Colonic mucosa (tissue), 4 donors: ENCODE measurements around the gene ZSWIM6. TPM values are rescaled to one million over a fixed set of nuclear protein-coding genes. Genes with fewer than 3 reads are reported as not detected.

Source experiments
- DNase-seq: peaks from one replicate; pipeline ENCODE4 v3.0.0-alpha.2; 2020
- H3K27ac ChIP-seq: fragments of 200-600 bp; one replicate; pipeline ENCODE4 v1.8.0; 2021
- H3K27me3 ChIP-seq: fragments of 200-600 bp; one replicate; pipeline ENCODE4 v1.8.0; 2021
- H3K36me3 ChIP-seq: fragments of 200-600 bp; one replicate; pipeline ENCODE4 v1.8.0; 2021
- H3K4me1 ChIP-seq: fragments of 200-600 bp; one replicate; pipeline ENCODE4 v1.8.0; 2021; ENCODE audit warnings: mild to moderate bottlenecking
- H3K4me3 ChIP-seq: fragments of 200-600 bp; one replicate; pipeline ENCODE4 v1.8.0; 2021
- H3K9ac ChIP-seq, 2 donors: one replicate each; pipeline ENCODE4 v1.7.0; 2013; ENCODE audit warnings: control low read depth in 2 of 2, low read depth in 2 of 2, low read length in 2 of 2
- H3K9me3 ChIP-seq: fragments of 200-600 bp; one replicate; pipeline ENCODE4 v1.8.0; 2021
- CTCF ChIP-seq: fragments of 200-600 bp; IDR thresholded peaks from one replicate; pipeline ENCODE4 v1.8.0; 2022; ENCODE audit warnings: antibody characterized with exemption, mild to moderate bottlenecking
- intact Hi-C: fragments of 100-400 bp; cut with DNase I; formaldehyde crosslinking; loops from one replicate; pipeline ENCODE4 v1.14.1; 2022
- total RNA-seq, 2 donors: library from RNA; stranded (reverse); fragmentation: NEBNext Ultra II Directional in 1 of 2; extraction: Animal tissue kit (Norgen Biotek cat#: 25700) in 1 of 2; gene quantifications; one replicate each; pipeline ENCODE4 v1.2.1, GENCODE V29; 2021
- donor health status: healthy.
- donor health status: DM: no; HTN: no; CAD: no.
- donor health status: DM: no; HTN: no; CAD: no.

ZSWIM6 gene
- total RNA-seq, 2 donors from 2014 or later = 16.4 to 24.5 TPM

DNA sequence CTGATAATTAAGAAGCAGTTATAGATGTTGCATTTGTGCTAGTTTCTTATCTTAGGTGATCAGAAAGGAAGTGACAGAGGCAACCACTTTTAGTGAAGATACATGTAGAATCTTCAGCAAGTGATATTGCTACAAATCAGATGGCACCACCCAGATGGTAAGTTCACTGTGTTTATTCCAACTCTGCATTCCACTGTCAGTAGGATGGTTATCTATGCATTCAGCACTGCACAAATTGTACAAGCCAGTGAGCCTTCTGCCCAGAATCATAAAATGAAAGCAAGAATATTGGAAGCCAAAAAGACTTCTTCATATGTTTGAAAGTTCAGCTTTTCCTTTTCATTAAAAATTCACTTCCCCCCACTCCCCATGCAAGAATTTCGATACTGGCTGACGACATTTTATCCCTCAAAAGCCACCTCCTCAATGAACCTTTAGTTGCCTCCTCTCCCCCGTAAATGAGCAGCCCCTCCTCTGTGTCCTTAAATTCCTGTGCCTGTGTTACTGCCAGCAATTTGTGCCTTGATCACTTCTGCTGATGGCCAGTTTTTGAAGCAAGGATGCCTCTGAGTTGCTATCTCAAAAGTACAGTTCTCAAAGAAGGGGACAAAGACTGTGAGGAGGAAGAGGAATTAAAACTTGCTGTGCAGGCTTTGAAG, 91.6 kb downstream of the ZSWIM6 start:
- Histone ChIP-seq H3K4me1 (no peaks in the 10 kb centered on the region), H3K9me3 (no peaks in the 10 kb centered on the region), H3K36me3 (no peaks in the 10 kb centered on the region), H3K9ac (no peak overlapping the region), H3K4me3 (no peak overlapping the region), H3K27me3 (no peaks in the 10 kb centered on the region), H3K27ac (no peak overlapping the region)
- TF ChIP-seq CTCF = no peak
- intact Hi-C loops = no loop called here
- DNase-seq = no peak

- H3K27me3 ChIP-seq = no peaks in the 10 kb centered on the region
- DNase-seq = no peak
- H3K36me3 ChIP-seq = no peaks in the 10 kb centered on the region
- no peak overlapping the region for H3K4me3 ChIP-seq
- no peak overlapping the region for H3K9ac ChIP-seq
- intact Hi-C loops = no loop called here
- no peaks in the 10 kb centered on the region for H3K4me1 ChIP-seq
- no peak for TF ChIP-seq CTCF
- no peaks in the 10 kb centered on the region for H3K9me3 ChIP-seq
- H3K27ac ChIP-seq = no peak overlapping the region
These were observed 93.9 kb downstream of the ZSWIM6 start for GRCh38 chr5:61425918-61426317.

DNA sequence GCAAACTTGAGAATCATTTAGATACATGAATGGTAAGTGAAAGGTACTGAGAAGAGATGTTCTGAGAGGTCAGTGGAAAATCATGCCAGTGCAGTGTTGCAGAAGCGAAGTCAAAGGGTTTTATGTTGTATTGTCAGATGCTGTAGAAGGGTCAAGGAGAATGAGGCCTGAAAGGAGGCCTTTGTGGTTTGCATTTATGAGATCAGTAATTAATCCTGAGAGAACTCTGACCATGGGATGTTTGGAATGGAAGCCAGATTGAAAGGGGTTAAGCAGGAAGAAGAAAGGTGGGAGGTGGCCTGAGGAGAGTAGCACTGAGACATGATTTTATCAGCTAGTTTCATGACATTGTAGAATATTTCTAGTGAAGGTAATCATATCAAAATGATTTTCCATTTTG, 97.8 kb downstream of the ZSWIM6 start:
- Histone ChIP-seq H3K9me3 (no peaks in the 10 kb centered on the region), H3K9ac (no peak overlapping the region), H3K4me1 (no peaks in the 10 kb centered on the region), H3K36me3 (no peaks in the 10 kb centered on the region), H3K27me3 (no peaks in the 10 kb centered on the region), H3K4me3 (no peak overlapping the region), H3K27ac (no peak overlapping the region)
- intact Hi-C loops = no loop called here
- no peak for DNase-seq
- TF ChIP-seq CTCF = no peak

DNA sequence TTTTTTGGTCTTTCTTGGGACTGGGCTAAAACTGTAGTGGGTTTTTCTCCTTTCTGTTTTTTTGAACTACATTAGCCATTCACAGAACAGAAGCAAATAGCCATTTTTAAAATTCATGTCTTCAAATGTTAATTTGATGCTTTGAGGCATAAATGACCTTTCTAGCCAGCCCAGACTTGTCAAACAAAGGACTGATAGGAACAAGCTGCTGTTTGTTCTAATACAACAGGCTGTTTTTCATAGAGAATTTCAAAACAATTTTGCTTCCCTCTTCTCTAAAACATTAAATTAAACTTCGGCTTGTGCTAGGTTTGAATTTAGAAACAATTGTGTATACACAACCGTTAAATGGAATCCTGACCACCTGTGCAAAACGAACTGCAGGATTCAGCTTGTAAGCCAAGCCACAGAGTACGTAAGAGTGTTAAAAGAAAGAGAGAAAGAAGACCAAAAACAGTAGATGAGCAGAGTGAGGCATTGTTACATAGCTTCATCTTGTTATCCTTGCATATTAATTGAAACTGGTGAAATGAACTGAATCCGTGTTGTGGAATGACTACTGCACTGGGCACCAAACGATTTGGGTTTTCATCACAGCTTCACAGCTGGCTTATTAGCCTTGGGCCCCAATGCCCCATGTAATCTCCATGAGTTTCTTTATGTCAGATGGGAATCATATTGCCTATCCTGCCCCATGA, 100.0 kb downstream of the ZSWIM6 start:
- Histone ChIP-seq H3K36me3 (no peaks in the 10 kb centered on the region), H3K27me3 (no peaks in the 10 kb centered on the region), H3K4me1 (no peaks in the 10 kb centered on the region), H3K9ac (no peak overlapping the region), H3K27ac (peak overlapping the region; percentile 19), H3K9me3 (no peaks in the 10 kb centered on the region), H3K4me3 (no peak overlapping the region)
- no peak for DNase-seq
- intact Hi-C loops = no loop called here
- TF ChIP-seq CTCF = no peak

GRCh38 chr5:61435368-61435767, 103.3 kb downstream of the ZSWIM6 start:
- Histone ChIP-seq H3K4me3 (no peak overlapping the region), H3K9ac (no peak overlapping the region), H3K27ac (no peak overlapping the region), H3K9me3 (no peaks in the 10 kb centered on the region), H3K27me3 (no peaks in the 10 kb centered on the region), H3K36me3 (no peaks in the 10 kb centered on the region), H3K4me1 (no peaks in the 10 kb centered on the region)
- no peak for DNase-seq
- intact Hi-C loops = no loop called here
- no peak for TF ChIP-seq CTCF
